GM21737 (cell line): ENCODE measurements around the gene NR4A3.
"Not testable (repeated sequence)": the region's sequence is repeated elsewhere in the genome, so short reads cannot be mapped to it uniquely, and the experiment has no call there.

Source experiments
- ATAC-seq: cut with Tn5 transposase; IDR thresholded peaks from one replicate; pipeline ENCODE4 v1.9.1; 2021; ENCODE audit warnings: mild to moderate bottlenecking, moderate library complexity; ENCODE audit not compliant: unreplicated experiment

Gene NR4A3

DNA sequence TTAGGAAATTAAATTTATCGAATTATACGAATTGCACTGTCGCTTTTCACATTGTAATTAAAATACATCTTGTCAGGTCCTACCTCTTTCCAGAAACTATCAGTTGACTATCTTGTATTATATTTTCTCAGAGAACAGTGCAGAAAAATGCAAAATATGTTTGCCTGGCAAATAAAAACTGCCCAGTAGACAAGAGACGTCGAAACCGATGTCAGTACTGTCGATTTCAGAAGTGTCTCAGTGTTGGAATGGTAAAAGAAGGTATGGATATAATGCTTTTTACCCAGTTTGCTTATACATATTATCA, 10.8 kb downstream of the NR4A3 start:
- ATAC-seq = no peak

- no peak for ATAC-seq
Observed at GRCh38 chr9:99833735-99834134, 12.1 kb downstream of the NR4A3 start.

- no peak for ATAC-seq
Observed at GRCh38 chr9:99834474-99834873, 12.8 kb downstream of the NR4A3 start.

GRCh38 chr9:99835142-99835541, 13.5 kb downstream of the NR4A3 start:
- no peak for ATAC-seq

DNA sequence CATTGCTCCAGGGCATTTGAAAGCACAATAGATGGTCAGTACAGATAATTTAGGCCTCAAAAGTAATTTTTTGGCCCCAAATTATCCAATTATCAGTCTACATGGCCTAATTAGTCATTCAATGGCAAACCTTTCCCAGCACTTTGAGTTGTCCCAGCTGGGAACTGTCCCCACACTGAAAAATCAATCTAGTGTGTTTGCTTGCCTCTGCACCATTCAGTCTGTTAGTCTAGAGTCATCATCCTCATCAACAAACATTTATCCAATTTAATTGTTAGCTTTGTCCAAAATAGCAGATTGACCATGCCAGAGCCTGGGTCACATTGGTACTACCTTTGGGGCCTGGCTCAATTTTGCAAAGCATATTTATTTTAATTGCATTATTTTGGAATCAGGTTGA, 13.9 kb downstream of the NR4A3 start:
- no peak for ATAC-seq

DNA sequence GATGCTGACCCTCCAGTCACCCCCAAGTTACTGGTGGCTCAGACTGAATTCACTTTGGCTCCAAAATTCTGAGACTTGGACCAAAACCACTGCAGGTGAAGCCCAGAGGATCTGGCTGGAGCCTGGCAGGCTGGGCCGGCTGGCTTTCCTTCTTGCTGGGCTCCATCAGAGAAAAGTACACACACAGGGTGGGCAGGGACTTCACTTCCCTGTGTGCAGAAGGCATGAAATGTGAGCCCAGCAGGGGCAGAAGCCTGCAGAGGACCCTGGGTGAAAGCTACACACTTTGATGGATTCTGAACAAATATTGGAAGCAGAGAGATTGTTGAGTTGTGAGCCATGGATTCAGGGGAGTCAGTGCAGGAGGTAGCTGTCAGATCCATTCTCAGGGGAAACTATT, 18.4 kb downstream of the NR4A3 start:
- ATAC-seq = no peak

- ATAC-seq = no peak
Observed at GRCh38 chr9:99845063-99845462, 23.4 kb downstream of the NR4A3 start.

GRCh38 chr9:99848447-99848846, 26.8 kb downstream of the NR4A3 start:
- no peak for ATAC-seq

- peak; percentile 11 for ATAC-seq
Observed at GRCh38 chr9:99850736-99851499, 29.2 kb downstream of the NR4A3 start.

- ATAC-seq = peak; percentile 82
Observed at GRCh38 chr9:99851500-99851822, 29.8 kb downstream of the NR4A3 start.

DNA sequence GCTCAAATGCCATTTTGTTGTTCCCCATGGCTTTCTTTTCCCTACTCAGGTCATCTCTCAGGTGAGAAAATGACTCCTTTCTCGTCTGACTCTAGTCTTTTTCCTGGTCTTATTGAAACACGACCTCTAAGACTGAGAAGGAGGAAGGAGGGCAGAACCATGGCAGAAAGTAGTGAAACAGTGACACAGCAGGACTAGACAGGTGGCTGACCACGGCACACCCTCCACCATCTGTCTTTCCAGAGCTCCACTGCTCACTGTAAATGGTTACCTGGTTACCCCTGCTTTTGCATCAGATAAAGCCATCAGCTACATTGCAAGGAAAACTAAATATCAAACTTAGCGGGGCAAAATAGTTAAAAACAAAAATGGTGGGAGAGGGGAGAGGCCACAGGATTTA, 30.9 kb downstream of the NR4A3 start:
- peak; percentile 65 for ATAC-seq

DNA sequence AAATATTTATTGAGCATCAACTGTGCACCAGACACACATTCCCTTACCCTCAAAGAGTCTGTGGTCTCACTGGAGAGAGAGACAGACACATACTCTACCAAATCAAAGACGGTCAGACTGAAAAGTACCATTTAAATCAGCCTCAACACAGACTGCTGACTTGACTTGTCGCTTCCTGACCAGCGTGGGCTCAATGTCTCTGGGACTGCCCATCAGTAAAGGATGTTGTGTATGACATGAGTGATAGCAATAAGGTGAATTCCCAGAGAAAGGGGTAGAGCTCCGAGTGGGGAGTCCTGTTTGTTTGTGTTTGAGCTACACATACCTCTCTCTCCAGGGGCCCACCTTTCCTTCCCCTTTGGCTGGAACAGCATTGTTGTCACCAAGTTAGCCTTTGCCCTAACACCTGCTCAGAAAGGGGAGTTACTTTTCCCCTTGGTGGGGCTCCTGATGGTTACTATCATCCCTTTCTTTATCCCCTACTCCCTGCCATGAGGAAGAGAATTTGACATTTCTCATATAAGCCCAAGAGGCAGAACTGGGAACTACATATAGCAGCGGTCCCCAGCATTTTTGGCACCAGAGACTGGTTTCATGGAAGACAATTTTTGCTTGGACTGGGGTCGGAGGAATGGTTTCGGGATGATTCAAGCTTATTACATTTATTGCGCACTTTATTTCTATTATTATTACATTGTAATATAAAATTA, 33.9 kb downstream of the NR4A3 start:
- ATAC-seq = no peak

DNA sequence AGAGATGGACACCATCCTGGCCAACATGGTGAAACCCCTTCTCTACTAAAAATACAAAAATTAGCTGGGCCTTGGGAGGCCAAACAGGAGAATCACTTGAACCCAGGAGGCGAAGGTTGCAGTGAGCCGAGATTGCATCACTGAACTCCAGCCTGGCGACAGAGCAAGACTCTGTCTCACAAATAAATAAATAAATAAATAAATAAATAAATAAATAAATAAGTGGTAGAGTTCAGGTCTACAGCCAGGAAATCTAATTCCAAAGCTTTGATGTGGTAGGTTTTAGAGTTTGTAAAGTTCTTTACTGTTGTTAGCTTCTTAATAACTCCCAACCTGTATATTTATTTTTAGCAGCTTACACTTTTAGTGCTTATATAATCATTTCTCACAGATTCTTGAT, 35.9 kb downstream of the NR4A3 start:
- ATAC-seq = not testable (repeated sequence)

- no peak for ATAC-seq
Observed at GRCh38 chr9:99858087-99858486, 36.4 kb downstream of the NR4A3 start.

DNA sequence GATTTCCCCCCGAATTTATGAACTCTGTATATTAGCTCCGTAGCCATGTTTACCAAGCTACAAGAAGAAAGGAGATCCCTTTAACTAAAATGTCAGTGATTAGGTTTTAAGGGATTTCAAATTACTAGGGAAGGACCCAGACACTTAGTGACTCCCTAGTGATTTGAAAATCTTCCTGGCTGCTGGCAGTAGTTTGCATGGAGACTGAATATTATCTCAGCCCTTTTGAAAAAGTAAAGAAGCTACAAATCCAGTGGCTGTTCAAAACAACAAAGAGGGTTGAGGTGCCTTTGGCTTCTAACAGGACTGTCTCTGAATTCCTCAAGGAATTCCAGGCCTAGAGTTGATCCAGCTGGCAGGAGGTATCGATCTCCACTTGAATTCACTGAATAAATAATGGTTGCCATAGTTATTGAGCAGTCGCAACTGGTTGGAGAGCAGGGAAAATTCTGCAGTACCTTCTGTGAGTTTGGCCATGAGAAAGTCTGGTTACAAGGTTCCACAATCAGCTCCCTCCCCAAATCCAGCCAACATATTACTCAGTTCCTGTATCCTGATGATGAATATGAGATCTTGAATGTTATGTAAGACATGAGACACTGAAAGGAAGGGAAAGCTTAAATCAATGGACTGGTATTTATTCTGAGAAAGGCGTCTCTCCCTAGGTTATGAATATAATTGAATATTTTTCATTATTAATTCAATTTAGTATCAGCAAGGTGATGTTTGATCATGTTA, 37.7 kb downstream of the NR4A3 start:
- no peak for ATAC-seq

DNA sequence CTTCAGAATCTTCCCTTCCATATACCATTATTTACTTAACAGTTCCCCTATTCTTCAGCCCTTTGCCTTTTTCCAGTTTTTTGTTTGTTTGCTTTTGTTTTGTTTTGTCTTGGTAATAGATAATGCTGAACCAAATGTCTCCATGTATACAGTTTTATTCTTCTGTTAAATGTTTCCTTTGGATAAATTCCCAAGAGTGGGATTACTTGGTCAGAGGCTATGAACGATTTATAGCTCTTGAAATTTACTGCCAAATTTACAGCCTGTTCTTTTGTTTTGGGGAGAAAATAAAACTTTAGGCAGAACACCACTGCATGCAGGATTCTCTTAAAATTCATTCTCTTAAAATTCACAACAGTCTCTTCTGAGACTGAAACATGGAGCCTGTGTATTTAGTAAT, 38.6 kb downstream of the NR4A3 start:
- no peak for ATAC-seq

- ATAC-seq = no peak
Observed at GRCh38 chr9:99863955-99864354, 42.3 kb downstream of the NR4A3 start.

DNA sequence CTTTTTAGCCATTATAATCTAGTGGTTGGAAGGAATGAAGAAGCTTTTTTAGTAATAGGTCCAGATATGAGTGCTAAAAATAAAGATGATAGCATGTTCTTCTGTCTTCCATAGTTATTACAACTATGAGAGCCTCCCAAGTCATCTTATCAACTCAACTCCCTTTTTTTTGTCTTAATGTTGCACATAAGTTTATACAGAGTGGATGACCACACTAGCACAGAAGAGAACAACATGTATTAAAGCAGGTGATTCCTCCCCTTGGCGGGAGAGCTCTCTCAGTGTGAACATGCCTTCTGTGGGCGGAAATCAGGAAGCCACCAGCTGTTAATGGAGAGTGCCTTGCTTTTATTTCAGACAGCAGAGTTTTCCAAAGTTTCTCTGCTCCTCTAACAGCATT, 44.7 kb downstream of the NR4A3 start:
- no peak for ATAC-seq

DNA sequence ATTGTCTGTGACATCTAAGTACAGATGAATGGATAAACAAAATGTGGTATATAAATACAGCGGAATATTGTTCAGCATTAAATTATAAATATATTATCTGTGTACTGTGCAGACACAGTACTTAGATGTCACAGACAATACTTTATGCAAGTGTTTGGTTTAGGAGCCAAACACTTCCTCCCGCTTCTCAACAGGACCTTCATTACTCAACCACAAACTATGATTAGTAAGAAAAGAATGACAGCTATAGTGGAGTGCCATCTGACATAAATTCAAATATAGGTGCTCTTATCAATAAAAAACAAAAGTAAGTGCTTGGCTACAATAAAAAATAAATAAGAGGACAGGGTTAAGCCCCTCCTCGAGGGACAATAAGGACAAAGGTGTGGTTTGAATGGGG, 45.9 kb downstream of the NR4A3 start:
- ATAC-seq = no peak

DNA sequence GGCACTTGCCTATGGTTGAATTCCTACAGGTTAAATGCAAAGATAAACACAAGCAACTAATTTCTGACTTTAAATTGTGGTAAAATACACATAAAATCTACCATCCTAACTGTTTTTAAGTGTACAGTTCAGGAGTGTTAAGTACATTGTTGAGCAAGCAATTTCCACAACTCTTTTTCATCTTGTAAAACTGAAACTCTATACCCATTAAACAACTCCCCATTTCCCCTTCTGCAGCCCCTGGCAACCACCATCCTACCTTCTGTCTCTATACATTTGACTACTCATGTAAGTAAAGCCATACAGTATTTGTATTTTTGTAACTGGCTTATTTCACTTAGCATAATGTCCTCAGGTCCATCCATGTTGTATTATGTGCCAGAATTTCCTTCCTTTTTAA, 46.3 kb downstream of the NR4A3 start:
- ATAC-seq = peak; percentile 63

DNA sequence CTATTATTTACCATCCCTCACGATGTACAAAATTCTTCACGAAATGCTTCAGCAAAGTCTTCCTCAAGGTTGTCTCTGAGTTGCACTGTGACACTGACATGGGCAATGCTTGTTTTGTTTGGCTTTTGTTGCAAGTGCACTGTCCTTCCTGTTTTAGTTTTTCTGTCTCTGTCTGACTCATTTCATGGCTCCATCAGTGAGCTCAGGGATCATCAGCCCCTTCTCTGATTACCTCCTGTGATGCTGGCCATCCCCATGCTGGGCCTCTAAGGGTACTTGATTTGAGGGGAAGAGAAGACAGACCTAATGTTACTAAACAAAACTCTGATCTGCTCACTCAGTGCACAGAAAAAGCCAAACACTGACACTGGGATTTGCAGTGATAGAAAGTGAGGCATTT, 47.2 kb downstream of the NR4A3 start:
- peak; percentile 83 for ATAC-seq

DNA sequence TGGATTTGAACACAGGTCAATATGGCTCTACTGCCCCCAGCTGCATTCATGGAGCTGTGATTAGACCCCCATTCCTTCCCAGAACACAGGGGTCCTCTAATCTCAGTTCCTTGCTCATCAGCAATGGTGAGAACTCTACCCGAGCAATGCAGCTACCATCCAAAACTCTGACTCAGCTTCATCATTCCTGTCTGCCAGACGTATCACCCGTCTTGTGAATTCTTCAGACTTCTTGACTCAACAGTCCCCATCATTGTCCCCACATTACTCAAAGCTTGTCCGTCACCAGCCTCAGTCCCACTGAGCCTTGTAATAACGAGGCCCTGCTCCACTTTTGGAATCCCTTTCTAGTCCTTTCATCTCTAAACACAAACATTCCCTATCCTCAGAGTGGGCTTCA, 48.4 kb downstream of the NR4A3 start:
- no peak for ATAC-seq
